OCI-LY1 (cell line): ENCODE data around the gene GNS.
A peak's percentile ranks its signal among the peaks of the same experiment; 100 is the strongest.

Experiments
- CTCF ChIP-seq: fragments of 200-600 bp; sonication (generic), shearing (Covaris generic); IDR thresholded peaks from 2 replicates; pipeline ENCODE4 v1.5.1; 2017; ENCODE audit warnings: mild to moderate bottlenecking, antibody characterized with exemption, low read length, moderate library complexity, mixed read lengths
- EZH2 ChIP-seq: fragments of 200-600 bp; sonication (generic), shearing (Covaris generic); IDR thresholded peaks from 2 replicates; pipeline ENCODE4 v1.8.0; 2017; ENCODE audit warnings: borderline replicate concordance, mixed run types, mild to moderate bottlenecking, antibody characterized with exemption, low read length, moderate library complexity, mixed read lengths

DNA sequence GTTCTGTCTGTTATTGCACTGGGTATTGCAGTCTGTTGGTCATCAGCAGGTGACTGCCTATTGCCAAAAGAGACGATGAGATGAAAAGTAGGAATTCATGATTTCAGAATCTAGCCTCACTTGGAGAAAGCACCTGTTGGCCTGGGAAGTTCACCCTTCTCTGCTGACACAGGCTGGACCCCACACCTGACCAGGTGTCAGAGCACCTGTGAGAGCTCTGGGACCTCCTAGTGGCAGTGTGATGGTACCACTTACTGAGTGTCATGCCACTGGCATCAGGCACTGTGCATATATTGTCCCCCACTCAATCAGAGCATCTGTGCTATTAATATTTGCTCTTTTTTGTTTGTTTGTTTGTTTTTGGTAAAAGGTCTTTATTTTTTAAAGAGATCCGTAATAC lies 81.0 kb downstream of the GNS start:
- TF ChIP-seq CTCF, result peak; percentile 51
- no peak for TF ChIP-seq EZH2
